ENCODE measurements around the gene HAPLN2. TPM values are rescaled to one million over a fixed set of nuclear protein-coding genes. Genes with fewer than 3 reads are reported as not detected.

Gene HAPLN2
- total and polyA plus RNA-seq, 2 experiments from 2014 or later = 8.5 to 19.0 TPM

GRCh38 chr1:156645056-156645455, 25.8 kb downstream of the HAPLN2 start:
- Histone ChIP-seq H3K4me1 (ENCODE audit: low read depth) (no peaks in the 10 kb centered on the region), H3K36me3 (no peaks in the 10 kb centered on the region), H3K9me3 (ENCODE audit: low read depth) (no peaks in the 10 kb centered on the region), H3K4me3 (no peak overlapping the region), H3K27ac (no peak overlapping the region), H3K27me3 (peaks cover 84% of the 10 kb centered on the region)
- DNase-seq (ENCODE audit: low read depth in 1 of 2, low spot score in 1 of 2) = no peak
- TF ChIP-seq CTCF (IDR thresholded peaks at IDR 0.05; ENCODE audit: low read depth, low read length) = no peak

- DNase-seq (ENCODE audit: low read depth in 1 of 2, low spot score in 1 of 2) = no peak
- H3K27me3 ChIP-seq = peaks cover 85% of the 10 kb centered on the region
Observed at GRCh38 chr1:156645666-156646065, 26.5 kb downstream of the HAPLN2 start.

GRCh38 chr1:156646738-156647211, 27.6 kb downstream of the HAPLN2 start:
- Histone ChIP-seq H3K27ac (no peak overlapping the region), H3K27me3 (peaks cover 87% of the 10 kb centered on the region), H3K4me1 (ENCODE audit: low read depth) (no peaks in the 10 kb centered on the region), H3K9me3 (ENCODE audit: low read depth) (no peaks in the 10 kb centered on the region), H3K36me3 (no peaks in the 10 kb centered on the region), H3K4me3 (no peak overlapping the region)
- DNase-seq (ENCODE audit: low read depth in 1 of 2, low spot score in 1 of 2) = no peak
- no peak for TF ChIP-seq CTCF (IDR thresholded peaks at IDR 0.05; ENCODE audit: low read depth, low read length)

More at GRCh38 chr1:156645666-156646065, 26.5 kb downstream of the HAPLN2 start:
- H3K4me1 ChIP-seq (ENCODE audit: low read depth) = no peaks in the 10 kb centered on the region
- H3K27ac ChIP-seq = no peak overlapping the region
- TF ChIP-seq CTCF (IDR thresholded peaks at IDR 0.05; ENCODE audit: low read depth, low read length) = no peak
- no peak overlapping the region for H3K4me3 ChIP-seq
- H3K36me3 ChIP-seq = no peaks in the 10 kb centered on the region
- H3K9me3 ChIP-seq (ENCODE audit: low read depth) = no peaks in the 10 kb centered on the region

- Histone ChIP-seq H3K4me1 (ENCODE audit: low read depth) (no peaks in the 10 kb centered on the region), H3K27ac (no peak overlapping the region), H3K27me3 (peaks cover 85% of the 10 kb centered on the region), H3K4me3 (no peak overlapping the region), H3K9me3 (ENCODE audit: low read depth) (no peaks in the 10 kb centered on the region), H3K36me3 (no peaks in the 10 kb centered on the region)
- TF ChIP-seq CTCF (IDR thresholded peaks at IDR 0.05; ENCODE audit: low read depth, low read length) = no peak
- DNase-seq (ENCODE audit: low read depth in 1 of 2, low spot score in 1 of 2) = no peak
Observed at GRCh38 chr1:156647351-156647750, 28.1 kb downstream of the HAPLN2 start.

DNA sequence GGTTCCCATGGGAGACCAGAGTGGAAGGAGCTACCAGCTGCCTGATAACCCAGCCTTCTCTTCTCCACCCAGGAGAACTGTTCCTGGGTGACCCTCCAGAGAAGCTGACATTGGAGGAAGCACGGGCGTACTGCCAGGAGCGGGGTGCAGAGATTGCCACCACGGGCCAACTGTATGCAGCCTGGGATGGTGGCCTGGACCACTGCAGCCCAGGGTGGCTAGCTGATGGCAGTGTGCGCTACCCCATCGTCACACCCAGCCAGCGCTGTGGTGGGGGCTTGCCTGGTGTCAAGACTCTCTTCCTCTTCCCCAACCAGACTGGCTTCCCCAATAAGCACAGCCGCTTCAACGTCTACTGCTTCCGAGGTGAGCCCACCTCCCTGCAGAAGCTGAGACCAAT, 29.3 kb downstream of the HAPLN2 start:
- no peak overlapping the region for H3K27ac ChIP-seq
- DNase-seq (ENCODE audit: low read depth in 1 of 2, low spot score in 1 of 2) = no peak
- H3K27me3 ChIP-seq = peaks cover 83% of the 10 kb centered on the region
- no peak for TF ChIP-seq CTCF (IDR thresholded peaks at IDR 0.05; ENCODE audit: low read depth, low read length)
- no peaks in the 10 kb centered on the region for H3K4me1 ChIP-seq (ENCODE audit: low read depth)
- H3K4me3 ChIP-seq = no peak overlapping the region
- H3K36me3 ChIP-seq = no peaks in the 10 kb centered on the region
- H3K9me3 ChIP-seq (ENCODE audit: low read depth) = no peaks in the 10 kb centered on the region

- H3K27me3 ChIP-seq = peaks cover 83% of the 10 kb centered on the region
- no peak for DNase-seq (ENCODE audit: low read depth in 1 of 2, low spot score in 1 of 2)
- no peak overlapping the region for H3K4me3 ChIP-seq
- no peak overlapping the region for H3K27ac ChIP-seq
- H3K36me3 ChIP-seq = no peaks in the 10 kb centered on the region
- H3K9me3 ChIP-seq (ENCODE audit: low read depth) = no peaks in the 10 kb centered on the region
- H3K4me1 ChIP-seq (ENCODE audit: low read depth) = no peaks in the 10 kb centered on the region
- TF ChIP-seq CTCF (IDR thresholded peaks at IDR 0.05; ENCODE audit: low read depth, low read length) = no peak
Observed at GRCh38 chr1:156648951-156649350, 29.7 kb downstream of the HAPLN2 start.
